Measurements from ENCODE around the gene ALDH5A1. TPM values are rescaled to one million over a fixed set of nuclear protein-coding genes. Genes with fewer than 3 reads are reported as not detected.
A peak's percentile ranks its signal among the peaks of the same experiment; 100 is the strongest.

The ALDH5A1 gene
- polyA plus RNA-seq, 1 donor (not counting 4 experiments of a cell fraction or from before 2014, with no cell fraction given) = 0.45 TPM

GRCh38 chr6:24492475-24492874 is 2.3 kb upstream of the ALDH5A1 start:
- dilution Hi-C loops (cut with MboI; ENCODE audit: extremely low pct_ligation_motif_present, low sequenced_read_pairs) = no loop called here
- no peaks in the 10 kb centered on the region for H4K20me1 ChIP-seq (ENCODE audit: control insufficient read depth, extremely low read depth, insufficient read depth, low read length)
- H3K27ac ChIP-seq (ENCODE audit: control insufficient read depth, insufficient read depth, low read length) = no peak overlapping the region
- H3K4me3 ChIP-seq (ENCODE audit: control insufficient read depth in 2 of 3, extremely low read depth in 1 of 3, insufficient read depth in 2 of 3, low read depth in 1 of 3, low read length in 3 of 3) = no peak overlapping the region
- no peaks in the 10 kb centered on the region for H3K79me2 ChIP-seq (ENCODE audit: control insufficient read depth, insufficient read depth, low read length)
- peaks cover 13% of the 10 kb centered on the region for H3K27me3 ChIP-seq (ENCODE audit: control insufficient read depth, extremely low read depth, insufficient read depth, low read length)
- TF ChIP-seq CTCF (optimal IDR thresholded peaks at IDR 0.05 in 1 of 3, IDR thresholded peaks at IDR 0.05 in 1 of 3, conservative IDR thresholded peaks at IDR 0.05 in 1 of 3; ENCODE audit: extremely low read depth in 1 of 3, insufficient read depth in 2 of 3, low read length in 3 of 3) (no peak), EZH2 (IDR thresholded peaks at IDR 0.05; ENCODE audit: low read length) (no peak)
- H3K4me2 ChIP-seq (ENCODE audit: control insufficient read depth, extremely low read depth, insufficient read depth, low read depth, low read length) = no peak overlapping the region
- no peaks in the 10 kb centered on the region for H3K9me1 ChIP-seq (ENCODE audit: control insufficient read depth, extremely low read depth, insufficient read depth, low read length)
- no peaks in the 10 kb centered on the region for H3K4me1 ChIP-seq (ENCODE audit: control insufficient read depth, extremely low read depth, insufficient read depth, low read length)
- H3K9ac ChIP-seq (ENCODE audit: control insufficient read depth, extremely low read depth, insufficient read depth, low read length) = no peak overlapping the region
- no peak overlapping the region for H2AFZ ChIP-seq (ENCODE audit: control insufficient read depth, low read length)
- DNase-seq (ENCODE audit: low read depth, low spot score) (no peak), FAIRE-seq (no peak)
- H3K9me3 ChIP-seq (ENCODE audit: control insufficient read depth, low read depth, low read length) = no peaks in the 10 kb centered on the region
- no peaks in the 10 kb centered on the region for H3K36me3 ChIP-seq (ENCODE audit: control insufficient read depth in 2 of 2, extremely low read depth in 1 of 2, insufficient read depth in 2 of 2, low read length in 2 of 2)

GRCh38 chr6:24493945-24494820 is 586 bp upstream of the ALDH5A1 start:
- H3K9me3 ChIP-seq (ENCODE audit: control insufficient read depth, low read depth, low read length) = no peaks in the 10 kb centered on the region
- H4K20me1 ChIP-seq (ENCODE audit: control insufficient read depth, extremely low read depth, insufficient read depth, low read length) = no peaks in the 10 kb centered on the region
- FAIRE-seq (no peak), DNase-seq (ENCODE audit: low read depth, low spot score) (no peak)
- dilution Hi-C loops (cut with MboI; ENCODE audit: extremely low pct_ligation_motif_present, low sequenced_read_pairs) = no loop called here
- peak overlapping the region; percentile 38 to 51 (median 43) for H3K4me3 ChIP-seq (ENCODE audit: control insufficient read depth in 2 of 3, extremely low read depth in 1 of 3, insufficient read depth in 2 of 3, low read depth in 1 of 3, low read length in 3 of 3)
- H3K79me2 ChIP-seq (ENCODE audit: control insufficient read depth, insufficient read depth, low read length) = no peaks in the 10 kb centered on the region
- no peak overlapping the region for H3K9ac ChIP-seq (ENCODE audit: control insufficient read depth, extremely low read depth, insufficient read depth, low read length)
- TF ChIP-seq EZH2 (IDR thresholded peaks at IDR 0.05; ENCODE audit: low read length) = peak; percentile 6
- TF ChIP-seq CTCF (optimal IDR thresholded peaks at IDR 0.05 in 1 of 3, IDR thresholded peaks at IDR 0.05 in 1 of 3, conservative IDR thresholded peaks at IDR 0.05 in 1 of 3; ENCODE audit: extremely low read depth in 1 of 3, insufficient read depth in 2 of 3, low read length in 3 of 3) = no peak
- H2AFZ ChIP-seq (ENCODE audit: control insufficient read depth, low read length) = peak overlapping the region; percentile 68
- H3K4me2 ChIP-seq (ENCODE audit: control insufficient read depth, extremely low read depth, insufficient read depth, low read depth, low read length) = peak overlapping the region; percentile 79
- no peak overlapping the region for H3K27ac ChIP-seq (ENCODE audit: control insufficient read depth, insufficient read depth, low read length)
- no peaks in the 10 kb centered on the region for H3K4me1 ChIP-seq (ENCODE audit: control insufficient read depth, extremely low read depth, insufficient read depth, low read length)
- H3K27me3 ChIP-seq (ENCODE audit: control insufficient read depth, extremely low read depth, insufficient read depth, low read length) = peaks cover 13% of the 10 kb centered on the region
- no peaks in the 10 kb centered on the region for H3K36me3 ChIP-seq (ENCODE audit: control insufficient read depth in 2 of 2, extremely low read depth in 1 of 2, insufficient read depth in 2 of 2, low read length in 2 of 2)
- no peaks in the 10 kb centered on the region for H3K9me1 ChIP-seq (ENCODE audit: control insufficient read depth, extremely low read depth, insufficient read depth, low read length)
